Omental fat pad (tissue), 4 donors: Measurements from ENCODE around the gene HLA-DQB1. TPM values are rescaled to one million over a fixed set of nuclear protein-coding genes. Genes with fewer than 3 reads are reported as not detected.
"Not testable (repeated sequence)": the region's sequence is repeated elsewhere in the genome, so short reads cannot be mapped to it uniquely, and the experiment has no call there.

Source experiments
- ATAC-seq: fragments of 150-250 bp; one replicate; pipeline ENCODE4 v1.9.1; 2016; ENCODE audit warnings: mild to moderate bottlenecking, moderate library complexity; ENCODE audit not compliant: low FRiP score
- DNase-seq: peaks from one replicate; pipeline ENCODE4 v3.0.0-alpha.2; 2019; ENCODE audit warnings: low spot score
- CTCF ChIP-seq, 3 donors: fragments of 450-650 bp; IDR thresholded peaks; one replicate each; pipeline ENCODE4 v1.5.1; 2016 to 2017; ENCODE audit warnings: antibody characterized with exemption in 3 of 3, mild to moderate bottlenecking in 3 of 3, moderate library complexity in 2 of 3
- total RNA-seq, 4 donors: library from RNA; depleted of rRNA; stranded (reverse); fragments of >200 nt; gene quantifications; one replicate each; pipeline ENCODE4 v1.1.0, GENCODE V29; 2016

The HLA-DQB1 gene
- total RNA-seq, 4 donors from 2014 or later = 1.6 to 9.1 (median 2.4) TPM

DNA sequence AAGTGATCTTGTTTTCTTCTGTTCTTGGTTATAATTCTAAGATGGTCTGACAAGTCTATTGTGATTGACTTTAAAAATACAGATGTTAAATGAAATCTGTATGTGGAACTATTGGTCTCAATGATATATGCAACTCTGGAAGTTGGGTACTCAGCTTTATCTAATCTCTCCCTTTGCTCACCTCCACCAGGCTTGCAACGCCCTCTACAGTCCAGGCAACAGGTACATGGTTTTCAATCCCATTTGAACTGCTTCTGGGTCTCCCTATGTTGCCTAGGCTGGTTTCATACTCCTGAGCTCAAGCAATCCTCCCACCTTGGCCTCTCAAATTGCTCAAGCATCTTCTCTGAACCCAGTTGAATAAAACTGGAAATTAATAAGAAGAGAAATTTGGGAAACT, 25.6 kb upstream of the HLA-DQB1 start:
- no peak for TF ChIP-seq CTCF (IDR thresholded peaks at IDR 0.05)
- DNase-seq = no peak
- no peak for ATAC-seq

DNA sequence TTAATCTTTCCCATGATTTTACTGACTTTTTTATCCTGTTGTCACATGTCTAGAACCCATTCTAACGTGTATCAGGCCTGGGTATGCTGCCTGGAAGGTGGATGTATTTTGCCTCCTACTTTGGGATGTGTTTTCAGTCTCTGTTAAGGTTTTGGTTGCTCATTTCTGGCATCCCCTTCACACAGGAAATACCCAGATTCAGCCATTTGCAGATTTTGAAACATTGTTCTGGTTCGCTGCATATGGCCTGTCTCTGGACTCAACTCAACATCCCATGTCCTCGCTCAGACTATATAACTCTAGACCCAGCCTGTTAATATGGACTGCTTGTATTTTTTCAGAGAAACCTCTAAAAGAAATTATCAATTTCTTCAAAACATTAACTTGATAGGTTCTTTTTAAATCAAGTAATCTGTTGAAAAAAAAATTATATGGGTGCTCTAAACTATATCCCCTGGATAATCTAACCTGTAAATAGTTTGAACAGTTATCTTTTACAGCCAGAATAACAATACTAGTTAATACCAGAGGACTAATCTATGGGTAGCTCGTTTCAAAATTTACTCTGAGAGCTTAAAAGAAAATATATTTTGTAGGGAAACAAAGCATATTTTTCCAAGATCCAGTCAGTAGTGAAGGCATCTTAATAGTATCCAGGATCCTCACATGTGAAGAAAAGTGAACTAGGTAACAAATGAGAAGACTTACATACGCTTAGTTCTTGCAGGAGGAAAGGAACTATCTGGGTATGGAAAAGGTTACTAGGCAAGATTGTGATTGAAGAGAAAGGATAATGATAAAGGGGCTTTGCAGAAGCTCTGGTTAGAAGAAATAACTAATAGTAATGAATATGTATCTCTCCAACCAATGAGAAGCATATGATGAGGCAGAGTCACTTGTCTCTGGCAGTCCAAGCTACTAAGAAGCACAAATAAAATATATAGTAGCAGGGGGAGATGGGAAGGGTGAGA, 23.4 kb upstream of the HLA-DQB1 start:
- DNase-seq (no peak), ATAC-seq (no peak)
- no peak for TF ChIP-seq CTCF (IDR thresholded peaks at IDR 0.05)

- DNase-seq = no peak
- no peak for ATAC-seq
- no peak for TF ChIP-seq CTCF (IDR thresholded peaks at IDR 0.05)
Observed at GRCh38 chr6:32685603-32686002, 19.1 kb upstream of the HLA-DQB1 start.

GRCh38 chr6:32684246-32684645, 17.8 kb upstream of the HLA-DQB1 start:
- TF ChIP-seq CTCF (IDR thresholded peaks at IDR 0.05) = no peak
- ATAC-seq (no peak), DNase-seq (no peak)

DNA sequence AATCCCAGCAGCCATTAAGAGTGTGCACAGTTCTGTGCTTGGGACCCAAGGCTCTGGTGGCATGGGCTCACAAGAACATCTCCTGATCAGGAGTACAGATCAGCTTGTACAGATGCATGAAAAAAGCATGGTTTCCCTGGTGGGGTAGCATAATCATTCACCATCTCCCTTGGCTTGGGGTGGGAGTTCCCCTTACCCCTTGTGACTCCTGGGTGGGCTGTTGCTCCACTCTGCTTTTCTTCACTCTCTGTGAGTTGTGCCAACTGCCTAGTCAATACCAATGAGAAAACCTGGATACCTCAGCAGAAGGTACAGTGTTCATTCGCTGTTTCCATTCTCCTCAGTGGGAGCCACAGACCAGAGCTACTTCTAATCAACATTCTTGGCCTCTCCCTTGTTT, 13.6 kb upstream of the HLA-DQB1 start:
- ATAC-seq (no peak), DNase-seq (no peak)
- no peak for TF ChIP-seq CTCF (IDR thresholded peaks at IDR 0.05)

- ATAC-seq (no peak), DNase-seq (no peak)
- TF ChIP-seq CTCF (IDR thresholded peaks at IDR 0.05) = no peak
Observed at GRCh38 chr6:32679492-32679891, 13.0 kb upstream of the HLA-DQB1 start.

DNA sequence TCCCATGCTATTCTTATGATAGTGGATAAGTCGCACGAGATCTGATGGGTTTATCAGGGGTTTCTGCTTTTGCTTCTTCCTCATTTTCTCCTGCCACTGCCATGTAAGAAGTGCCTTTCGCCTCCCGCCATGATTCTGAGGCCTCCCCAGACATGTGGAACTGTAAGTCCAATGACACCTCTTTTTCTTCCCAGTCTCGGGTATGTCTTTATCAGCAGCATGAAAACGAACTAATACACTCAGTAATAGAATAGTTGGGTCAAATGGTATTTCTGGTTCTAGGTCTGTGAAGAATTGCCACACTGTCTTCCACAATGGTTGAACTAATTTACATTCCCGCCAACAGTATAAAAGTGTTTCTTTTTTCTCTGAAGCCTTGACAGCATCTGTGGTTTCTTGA, 7.7 kb upstream of the HLA-DQB1 start:
- not testable (repeated sequence) for DNase-seq, ATAC-seq

- not testable (repeated sequence) for DNase-seq, ATAC-seq
Observed at GRCh38 chr6:32671908-32672307, 5.5 kb upstream of the HLA-DQB1 start.
